SJSA1 (cell line): ENCODE data around the gene GJE1. TPM values are rescaled to one million over a fixed set of nuclear protein-coding genes. Genes with fewer than 3 reads are reported as not detected.
"Not testable (repeated sequence)": the region's sequence is repeated elsewhere in the genome, so short reads cannot be mapped to it uniquely, and the experiment has no call there.

ENCODE experiments used
- DNase-seq, 2 experiments: peaks; one replicate each; pipeline ENCODE4 v3.0.0-alpha.2; 2015 to 2020; ENCODE audit warnings: low spot score in 2 of 2, low read depth in 1 of 2
- H3K27ac ChIP-seq: fragments of 250-450 bp; sonication (Bioruptor Pico); 2 replicates; pipeline ENCODE4 v1.5.1; 2020; ENCODE audit warnings: mild to moderate bottlenecking, moderate library complexity
- H3K27me3 ChIP-seq: fragments of 250-450 bp; sonication (Bioruptor Pico); replicated peaks from 2 replicates; pipeline ENCODE4 v1.5.1; 2020; ENCODE audit warnings: mild to moderate bottlenecking, moderate library complexity
- H3K36me3 ChIP-seq: fragments of 250-450 bp; sonication (Bioruptor Pico); 2 replicates; pipeline ENCODE4 v1.5.1; 2020; ENCODE audit warnings: mild to moderate bottlenecking
- H3K4me1 ChIP-seq: fragments of 250-450 bp; sonication (Bioruptor Pico); replicated peaks from 2 replicates; pipeline ENCODE4 v1.6.1; 2021; ENCODE audit warnings: mild to moderate bottlenecking
- H3K4me3 ChIP-seq: fragments of 250-450 bp; sonication (Bioruptor Pico); 2 replicates; pipeline ENCODE4 v1.5.1; 2020; ENCODE audit warnings: mild to moderate bottlenecking
- H3K9me3 ChIP-seq: fragments of 250-450 bp; sonication (Bioruptor Pico); replicated peaks from 2 replicates; pipeline ENCODE4 v1.5.1; 2020; ENCODE audit warnings: mild to moderate bottlenecking
- total RNA-seq: library from RNA; depleted of rRNA; stranded (reverse); fragments of >200 nt; shearing (Covaris generic); gene quantifications from 2 replicates; pipeline ENCODE4 v1.2.3, GENCODE V29; 2014

The GJE1 gene
- total RNA-seq, 1 experiment from 2014 or later: not detected

GRCh38 chr6:142146828-142147662 lies 14.3 kb downstream of the GJE1 start, which contains the start of the genes NMBR and VTA1:
Gene NMBR (minus strand): TSS chr6:142147122. CDS start chr6:142088658, 58,464 bp downstream.
Gene VTA1 (plus strand): TSS chr6:142147263. CDS start chr6:142147288, 25 bp downstream.
- peak; percentile 91 to 97 for DNase-seq
- peaks cover 6% of the 10 kb centered on the region; the same call in 1 of the 2 replicates for H3K36me3 ChIP-seq
- H3K27me3 ChIP-seq: no peaks in the 10 kb centered on the region
- peaks cover 9% of the 10 kb centered on the region for H3K4me1 ChIP-seq
- H3K4me3 ChIP-seq: peak within 1 kb of the TSS; percentile 61
- no peaks in the 10 kb centered on the region for H3K9me3 ChIP-seq
- peak within 1 kb of the TSS; percentile 47 for H3K27ac ChIP-seq

GRCh38 chr6:142152746-142153145 lies 20.0 kb downstream of the GJE1 start:
- no peak overlapping the region for H3K4me3 ChIP-seq
- H3K27me3 ChIP-seq: no peaks in the 10 kb centered on the region
- H3K36me3 ChIP-seq: peaks cover 6% of the 10 kb centered on the region; the same call in 1 of the 2 replicates
- no peaks in the 10 kb centered on the region for H3K9me3 ChIP-seq
- DNase-seq: no peak
- no peak overlapping the region for H3K27ac ChIP-seq
- H3K4me1 ChIP-seq: peaks cover 9% of the 10 kb centered on the region

- no peak for DNase-seq
- Histone ChIP-seq H3K4me1 (peaks cover 5% of the 10 kb centered on the region), H3K4me3 (no peak overlapping the region), H3K27ac (no peak overlapping the region), H3K9me3 (no peaks in the 10 kb centered on the region), H3K27me3 (no peaks in the 10 kb centered on the region), H3K36me3 (peaks cover 6% of the 10 kb centered on the region; the same call in 1 of the 2 replicates)
Observed at GRCh38 chr6:142153196-142153595, 20.5 kb downstream of the GJE1 start.

- peaks cover 4% of the 10 kb centered on the region; the same call in 1 of the 2 replicates for H3K36me3 ChIP-seq
- H3K9me3 ChIP-seq: no peaks in the 10 kb centered on the region
- DNase-seq: no peak
- H3K4me3 ChIP-seq: no peak overlapping the region
- no peaks in the 10 kb centered on the region; the same call in 1 of the 2 replicates for H3K4me1 ChIP-seq
- H3K27ac ChIP-seq: no peak overlapping the region
- H3K27me3 ChIP-seq: no peaks in the 10 kb centered on the region
Observed at GRCh38 chr6:142154336-142154735, 21.6 kb downstream of the GJE1 start.

GRCh38 chr6:142155091-142155490 lies 22.4 kb downstream of the GJE1 start:
- peaks cover 4% of the 10 kb centered on the region; the same call in 1 of the 2 replicates for H3K36me3 ChIP-seq
- no peak overlapping the region for H3K27ac ChIP-seq
- DNase-seq: no peak
- H3K9me3 ChIP-seq: no peaks in the 10 kb centered on the region
- H3K4me3 ChIP-seq: no peak overlapping the region
- no peaks in the 10 kb centered on the region; the same call in 1 of the 2 replicates for H3K4me1 ChIP-seq
- H3K27me3 ChIP-seq: no peaks in the 10 kb centered on the region

- no peaks in the 10 kb centered on the region for H3K36me3 ChIP-seq
- H3K9me3 ChIP-seq: no peaks in the 10 kb centered on the region
- H3K4me1 ChIP-seq: no peaks in the 10 kb centered on the region; the same call in 1 of the 2 replicates
- peak in 1 of 2 experiments; percentile 19 for DNase-seq
- H3K27me3 ChIP-seq: no peaks in the 10 kb centered on the region
- no peak overlapping the region; the same call in 1 of the 2 replicates for H3K27ac ChIP-seq
- no peak overlapping the region for H3K4me3 ChIP-seq
Observed at GRCh38 chr6:142155895-142156757, 23.4 kb downstream of the GJE1 start.

GRCh38 chr6:142156758-142157068 lies 24.0 kb downstream of the GJE1 start:
- not testable (repeated sequence) for H3K9me3 ChIP-seq, H3K27ac ChIP-seq, H3K27me3 ChIP-seq, H3K36me3 ChIP-seq, H3K4me1 ChIP-seq, DNase-seq, H3K4me3 ChIP-seq

GRCh38 chr6:142162780-142163179 lies 30.1 kb downstream of the GJE1 start:
- Histone ChIP-seq H3K27ac (no peak overlapping the region), H3K36me3 (peaks cover 11% of the 10 kb centered on the region), H3K4me3 (no peak overlapping the region), H3K9me3 (no peaks in the 10 kb centered on the region), H3K27me3 (no peaks in the 10 kb centered on the region), H3K4me1 (no peaks in the 10 kb centered on the region)
- DNase-seq: no peak

- no peak for DNase-seq
- peaks cover 16% of the 10 kb centered on the region for H3K36me3 ChIP-seq
- H3K27me3 ChIP-seq: no peaks in the 10 kb centered on the region
- no peak overlapping the region for H3K27ac ChIP-seq
- H3K4me1 ChIP-seq: no peaks in the 10 kb centered on the region
- H3K9me3 ChIP-seq: no peaks in the 10 kb centered on the region
- no peak overlapping the region for H3K4me3 ChIP-seq
Observed at GRCh38 chr6:142165227-142165626, 32.5 kb downstream of the GJE1 start.

- Histone ChIP-seq H3K27me3 (no peaks in the 10 kb centered on the region), H3K36me3 (peaks cover 31% of the 10 kb centered on the region), H3K4me3 (no peak overlapping the region), H3K27ac (no peak overlapping the region), H3K9me3 (no peaks in the 10 kb centered on the region), H3K4me1 (no peaks in the 10 kb centered on the region)
- DNase-seq: no peak
Observed at GRCh38 chr6:142167071-142167470, 34.3 kb downstream of the GJE1 start.

- H3K36me3 ChIP-seq: peaks cover 34% of the 10 kb centered on the region
- no peaks in the 10 kb centered on the region for H3K4me1 ChIP-seq
- H3K27me3 ChIP-seq: no peaks in the 10 kb centered on the region
- H3K4me3 ChIP-seq: no peak overlapping the region
- no peaks in the 10 kb centered on the region for H3K9me3 ChIP-seq
- no peak overlapping the region for H3K27ac ChIP-seq
- peak in 1 of 2 experiments; percentile 1 for DNase-seq
Observed at GRCh38 chr6:142167486-142167885, 34.8 kb downstream of the GJE1 start.

- Histone ChIP-seq H3K4me1 (no peaks in the 10 kb centered on the region), H3K27me3 (no peaks in the 10 kb centered on the region), H3K27ac (no peak overlapping the region), H3K4me3 (no peak overlapping the region), H3K36me3 (peaks cover 51% of the 10 kb centered on the region), H3K9me3 (no peaks in the 10 kb centered on the region)
- no peak for DNase-seq
Observed at GRCh38 chr6:142171351-142171750, 38.6 kb downstream of the GJE1 start.

GRCh38 chr6:142172758-142173157 lies 40.0 kb downstream of the GJE1 start:
- Histone ChIP-seq H3K27ac (no peak overlapping the region), H3K36me3 (peaks cover 52% of the 10 kb centered on the region), H3K4me3 (no peak overlapping the region), H3K27me3 (no peaks in the 10 kb centered on the region), H3K4me1 (no peaks in the 10 kb centered on the region), H3K9me3 (no peaks in the 10 kb centered on the region)
- no peak for DNase-seq

GRCh38 chr6:142173980-142174379 lies 41.3 kb downstream of the GJE1 start:
- H3K36me3 ChIP-seq: peaks cover 50% of the 10 kb centered on the region
- no peaks in the 10 kb centered on the region for H3K4me1 ChIP-seq
- no peaks in the 10 kb centered on the region for H3K27me3 ChIP-seq
- H3K4me3 ChIP-seq: no peak overlapping the region
- no peaks in the 10 kb centered on the region for H3K9me3 ChIP-seq
- DNase-seq: no peak
- no peak overlapping the region for H3K27ac ChIP-seq
